GM12872 (cell line): ENCODE data around the gene PLN.

ENCODE experiments used
- TF ChIP-seq, protein P1 (sequence below): IDR thresholded peaks from 3 replicates; pipeline ENCODE4 v1.5.1; 2011; ENCODE audit warnings: low read depth, mild to moderate bottlenecking, low read length, moderate library complexity; ENCODE audit not compliant: insufficient read depth

PLN gene

DNA sequence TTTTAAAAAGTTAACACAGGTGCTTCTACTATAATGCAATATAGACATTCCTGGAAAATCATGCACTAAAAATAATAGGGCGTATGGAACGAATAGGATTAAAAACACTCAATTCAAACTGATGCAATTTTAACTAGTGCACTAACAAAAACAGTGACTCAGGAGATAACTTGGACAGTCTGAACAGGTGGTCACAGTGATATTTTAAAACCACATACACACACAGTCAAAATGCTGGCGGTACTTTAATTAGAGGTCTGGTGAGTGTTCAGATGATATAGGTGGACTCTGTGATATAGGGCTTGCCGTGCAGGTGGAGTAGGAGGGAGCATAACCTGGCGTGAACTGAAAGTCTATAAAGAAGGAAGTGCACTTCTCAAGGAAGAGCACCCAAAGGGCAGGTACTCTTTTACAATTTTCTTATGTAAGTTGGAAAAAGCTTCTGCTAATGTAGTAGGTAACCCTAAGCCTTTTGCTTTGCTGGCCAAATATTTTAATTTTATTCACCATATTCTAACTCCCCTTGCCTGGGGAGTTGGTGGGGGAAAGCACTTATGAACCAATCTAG, 41.9 kb upstream of the PLN start:
- TF ChIP-seq, protein P1, sequence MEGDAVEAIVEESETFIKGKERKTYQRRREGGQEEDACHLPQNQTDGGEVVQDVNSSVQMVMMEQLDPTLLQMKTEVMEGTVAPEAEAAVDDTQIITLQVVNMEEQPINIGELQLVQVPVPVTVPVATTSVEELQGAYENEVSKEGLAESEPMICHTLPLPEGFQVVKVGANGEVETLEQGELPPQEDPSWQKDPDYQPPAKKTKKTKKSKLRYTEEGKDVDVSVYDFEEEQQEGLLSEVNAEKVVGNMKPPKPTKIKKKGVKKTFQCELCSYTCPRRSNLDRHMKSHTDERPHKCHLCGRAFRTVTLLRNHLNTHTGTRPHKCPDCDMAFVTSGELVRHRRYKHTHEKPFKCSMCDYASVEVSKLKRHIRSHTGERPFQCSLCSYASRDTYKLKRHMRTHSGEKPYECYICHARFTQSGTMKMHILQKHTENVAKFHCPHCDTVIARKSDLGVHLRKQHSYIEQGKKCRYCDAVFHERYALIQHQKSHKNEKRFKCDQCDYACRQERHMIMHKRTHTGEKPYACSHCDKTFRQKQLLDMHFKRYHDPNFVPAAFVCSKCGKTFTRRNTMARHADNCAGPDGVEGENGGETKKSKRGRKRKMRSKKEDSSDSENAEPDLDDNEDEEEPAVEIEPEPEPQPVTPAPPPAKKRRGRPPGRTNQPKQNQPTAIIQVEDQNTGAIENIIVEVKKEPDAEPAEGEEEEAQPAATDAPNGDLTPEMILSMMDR = no peak

DNA sequence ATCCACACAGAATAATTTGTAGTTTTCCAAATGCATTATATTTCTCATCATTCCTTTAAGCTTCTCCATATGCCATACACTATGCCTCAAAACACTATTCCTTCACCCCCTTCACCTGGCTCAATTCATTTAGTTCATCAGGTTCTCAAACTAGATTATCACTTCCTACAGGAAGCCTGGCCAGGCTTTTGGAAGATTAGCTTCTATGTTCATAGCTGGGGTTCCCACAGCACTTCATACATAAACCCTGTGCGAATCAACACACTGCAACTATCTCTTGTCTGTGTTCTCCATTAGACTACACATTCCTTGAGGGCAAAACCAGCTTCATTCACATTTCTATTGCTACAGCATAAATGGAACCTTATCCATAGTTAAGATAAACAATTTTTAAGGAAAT, 40.5 kb upstream of the PLN start:
- TF ChIP-seq, protein P1 = no peak

DNA sequence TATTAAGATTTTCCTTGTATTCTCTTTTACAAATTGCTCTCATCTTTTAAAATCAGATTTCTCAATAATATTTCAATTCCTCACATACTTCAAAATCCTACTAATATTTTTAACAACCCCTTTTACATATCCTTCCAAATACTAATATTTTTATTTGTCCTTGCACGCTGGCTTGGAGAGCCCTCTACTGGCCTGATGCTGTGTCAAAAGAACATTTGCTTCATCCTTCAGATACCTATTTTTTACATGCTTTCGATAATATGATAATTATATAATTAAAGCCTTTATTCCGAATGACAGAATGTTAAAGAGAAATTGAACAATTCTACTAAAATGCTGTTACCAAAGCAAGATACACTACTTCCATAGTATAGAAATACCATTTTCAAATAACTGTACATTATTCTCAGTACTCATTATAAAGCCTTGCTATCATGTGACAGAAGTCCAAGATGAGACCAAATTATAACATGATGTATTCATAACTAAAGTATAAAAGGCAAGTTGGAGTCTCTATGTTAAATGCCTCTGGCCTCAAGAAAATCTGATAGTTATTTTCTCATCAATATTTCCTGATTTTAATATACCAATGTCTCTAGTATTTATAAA, 39.0 kb upstream of the PLN start:
- TF ChIP-seq, protein P1 = peak; percentile 37; the same call in 2 of the 3 replicates

DNA sequence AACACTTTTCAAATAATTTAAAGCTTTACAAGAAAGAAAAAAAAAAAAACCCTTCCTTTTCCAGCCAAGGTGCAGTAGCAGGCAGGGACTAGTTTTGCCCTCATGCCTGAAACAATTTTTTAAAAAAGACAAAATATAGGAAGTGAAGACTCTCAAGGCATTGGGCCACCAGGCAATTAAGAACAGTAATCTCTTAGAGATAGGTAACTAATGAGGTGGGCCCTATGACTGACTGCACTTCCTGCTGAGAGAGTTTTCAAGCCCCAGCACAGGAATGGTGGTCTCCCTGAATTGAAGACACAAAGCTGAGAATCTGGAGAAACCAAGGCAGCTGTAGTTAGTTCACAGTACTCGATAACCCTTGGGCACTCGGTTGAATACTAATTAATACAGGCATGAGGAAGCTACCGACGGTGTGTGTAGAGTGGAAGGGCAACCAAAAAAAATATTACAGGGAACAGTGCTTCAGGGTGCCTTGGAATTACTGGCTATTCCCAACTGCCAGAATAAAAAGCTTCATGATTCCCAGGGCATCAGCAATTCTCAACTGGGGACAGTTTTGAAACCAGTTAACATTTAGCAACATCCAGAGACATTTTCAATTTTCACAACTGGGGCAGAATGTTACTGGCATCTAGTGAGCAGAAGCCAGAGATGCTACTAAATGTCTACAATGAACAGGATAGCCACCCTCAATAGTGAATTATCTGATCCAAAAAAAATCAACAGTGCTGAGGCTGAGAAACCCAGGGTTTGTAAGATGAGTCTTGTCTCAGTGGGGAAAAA, 36.0 kb upstream of the PLN start:
- TF ChIP-seq, protein P1 = no peak

DNA sequence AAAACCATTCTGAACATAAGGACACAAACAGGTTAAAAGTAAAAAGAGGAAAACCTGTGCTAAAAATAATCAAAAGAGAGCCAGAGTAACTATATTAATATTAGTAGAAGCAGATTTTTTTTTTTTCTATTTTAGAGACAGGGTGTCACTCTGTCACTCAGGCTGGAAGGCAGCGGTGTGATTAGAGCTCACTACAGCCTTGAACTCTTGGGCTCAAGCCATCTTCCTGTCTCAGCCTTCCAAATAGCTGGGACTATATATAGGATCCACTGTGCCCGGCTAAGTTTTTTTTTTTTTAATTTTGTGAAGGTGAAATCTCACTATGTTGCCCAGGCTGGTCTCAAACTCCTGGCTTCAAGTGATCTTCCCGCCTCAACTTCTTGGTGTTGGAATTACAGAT, 33.4 kb upstream of the PLN start:
- TF ChIP-seq, protein P1 = no peak

DNA sequence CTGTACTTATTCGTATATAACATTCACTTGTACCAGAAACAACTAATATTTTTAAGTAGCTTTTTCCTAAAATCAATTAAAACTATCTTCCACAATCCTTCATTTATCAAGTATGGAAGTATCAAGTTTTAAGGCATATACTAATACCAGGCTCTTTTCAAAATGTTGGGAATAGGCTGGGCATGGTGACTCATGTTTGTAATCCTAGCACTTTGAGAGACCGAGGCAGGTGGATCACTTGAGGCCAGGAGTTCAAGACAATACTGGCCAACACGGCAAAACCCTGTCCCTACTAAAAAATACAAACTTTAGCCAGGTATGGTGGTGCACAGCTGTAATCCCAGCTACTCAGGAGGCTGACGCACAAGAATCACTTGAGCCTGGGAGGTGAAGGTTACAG, 25.7 kb upstream of the PLN start:
- TF ChIP-seq, protein P1 = no peak

DNA sequence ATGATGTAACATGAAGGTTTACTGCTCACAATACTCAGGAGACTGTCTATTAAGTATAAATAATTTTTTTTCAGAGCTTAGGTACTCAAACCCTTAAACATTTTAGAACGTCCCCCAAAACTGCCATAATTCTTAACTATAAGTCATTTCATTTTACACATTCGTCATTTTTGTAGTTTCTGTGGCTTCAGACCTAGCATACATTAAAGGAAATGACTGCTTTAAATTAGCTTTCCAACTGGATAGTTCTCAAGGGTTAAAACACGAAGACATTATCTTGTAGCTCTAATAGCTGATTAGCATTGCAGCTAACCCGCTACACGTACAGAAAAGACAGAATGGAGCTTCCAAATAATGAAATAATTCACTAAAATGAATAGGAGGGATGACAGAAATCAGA, 24.9 kb upstream of the PLN start:
- TF ChIP-seq, protein P1 = no peak
